Tibial nerve (tissue), 4 donors: ENCODE data around the gene PRICKLE2. TPM values are rescaled to one million over a fixed set of nuclear protein-coding genes. Genes with fewer than 3 reads are reported as not detected.

Experiments
- DNase-seq, 2 donors: peaks; one replicate each; pipeline ENCODE4 v3.0.0-alpha.2; 2019; ENCODE audit warnings: low spot score in 2 of 2
- H3K27ac ChIP-seq, 4 donors: fragments of 200-600 bp; sonication (generic) in 3 of 4; one replicate each; pipeline ENCODE4 v1.5.1; 2017 to 2019; ENCODE audit warnings: mild to moderate bottlenecking in 1 of 4
- H3K27me3 ChIP-seq, 2 donors: fragments of 200-600 bp; sonication (generic) in 1 of 2; one replicate each; pipeline versions ENCODE4 v1.5.1 to v1.6.0; 2017 to 2019
- H3K36me3 ChIP-seq, 3 donors: fragments of 200-600 bp; sonication (generic); one replicate each; pipeline ENCODE4 v1.5.1; 2018 to 2019
- H3K4me1 ChIP-seq, 4 donors: fragments of 200-600 bp; sonication (generic) in 3 of 4; one replicate each; pipeline ENCODE4 v1.5.1; 2017 to 2019
- H3K4me3 ChIP-seq, 4 donors: fragments of 200-600 bp; sonication (generic) in 3 of 4; one replicate each; pipeline ENCODE4 v1.5.1; 2017 to 2019; ENCODE audit warnings: mild to moderate bottlenecking in 1 of 4, moderate library complexity in 1 of 4
- H3K9me3 ChIP-seq, 4 donors: fragments of 200-600 bp; sonication (generic) in 3 of 4; one replicate each; pipeline ENCODE4 v1.5.1; 2017 to 2019
- EP300 ChIP-seq, 2 donors: sonication (generic); formaldehyde crosslinking; IDR thresholded peaks; one replicate each; pipeline ENCODE4 v1.6.1; 2017; ENCODE audit warnings: antibody characterized with exemption in 2 of 2, mild to moderate bottlenecking in 1 of 2
- POLR2A ChIP-seq, 2 donors: fragments of 450-650 bp; IDR thresholded peaks; one replicate each; pipeline ENCODE4 v1.6.1; 2017; ENCODE audit warnings: antibody characterized with exemption in 2 of 2, mild to moderate bottlenecking in 2 of 2, moderate library complexity in 2 of 2
- WGBS, 2 donors: methylation state at CpG; one replicate each; pipeline ENCODE4 v1.1.5; 2018; 5-methylcytosine and 5-hydroxymethylcytosine counted together
- total RNA-seq, 4 donors: library from RNA; depleted of rRNA; stranded (reverse); fragments of >200 nt; gene quantifications; one replicate each; pipeline ENCODE4 v1.1.0, GENCODE V29; 2016
- TF ChIP-seq, protein P1 (sequence below), 5 experiments: fragments of 200-600 bp in 3 of 5; fragments of 450-650 bp in 2 of 5; sonication (generic) in 3 of 5; IDR thresholded peaks; one replicate each; pipeline ENCODE4 v1.5.1; 2016 to 2019; ENCODE audit warnings: antibody characterized with exemption in 5 of 5, mild to moderate bottlenecking in 3 of 5, moderate library complexity in 2 of 5

Gene PRICKLE2, protein sequence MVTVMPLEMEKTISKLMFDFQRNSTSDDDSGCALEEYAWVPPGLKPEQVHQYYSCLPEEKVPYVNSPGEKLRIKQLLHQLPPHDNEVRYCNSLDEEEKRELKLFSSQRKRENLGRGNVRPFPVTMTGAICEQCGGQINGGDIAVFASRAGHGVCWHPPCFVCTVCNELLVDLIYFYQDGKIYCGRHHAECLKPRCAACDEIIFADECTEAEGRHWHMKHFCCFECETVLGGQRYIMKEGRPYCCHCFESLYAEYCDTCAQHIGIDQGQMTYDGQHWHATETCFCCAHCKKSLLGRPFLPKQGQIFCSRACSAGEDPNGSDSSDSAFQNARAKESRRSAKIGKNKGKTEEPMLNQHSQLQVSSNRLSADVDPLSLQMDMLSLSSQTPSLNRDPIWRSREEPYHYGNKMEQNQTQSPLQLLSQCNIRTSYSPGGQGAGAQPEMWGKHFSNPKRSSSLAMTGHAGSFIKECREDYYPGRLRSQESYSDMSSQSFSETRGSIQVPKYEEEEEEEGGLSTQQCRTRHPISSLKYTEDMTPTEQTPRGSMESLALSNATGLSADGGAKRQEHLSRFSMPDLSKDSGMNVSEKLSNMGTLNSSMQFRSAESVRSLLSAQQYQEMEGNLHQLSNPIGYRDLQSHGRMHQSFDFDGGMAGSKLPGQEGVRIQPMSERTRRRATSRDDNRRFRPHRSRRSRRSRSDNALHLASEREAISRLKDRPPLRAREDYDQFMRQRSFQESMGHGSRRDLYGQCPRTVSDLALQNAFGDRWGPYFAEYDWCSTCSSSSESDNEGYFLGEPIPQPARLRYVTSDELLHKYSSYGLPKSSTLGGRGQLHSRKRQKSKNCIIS
- 10 to 100 TPM; 24.5 to 39.1 (median 35.2) TPM for total RNA-seq

DNA sequence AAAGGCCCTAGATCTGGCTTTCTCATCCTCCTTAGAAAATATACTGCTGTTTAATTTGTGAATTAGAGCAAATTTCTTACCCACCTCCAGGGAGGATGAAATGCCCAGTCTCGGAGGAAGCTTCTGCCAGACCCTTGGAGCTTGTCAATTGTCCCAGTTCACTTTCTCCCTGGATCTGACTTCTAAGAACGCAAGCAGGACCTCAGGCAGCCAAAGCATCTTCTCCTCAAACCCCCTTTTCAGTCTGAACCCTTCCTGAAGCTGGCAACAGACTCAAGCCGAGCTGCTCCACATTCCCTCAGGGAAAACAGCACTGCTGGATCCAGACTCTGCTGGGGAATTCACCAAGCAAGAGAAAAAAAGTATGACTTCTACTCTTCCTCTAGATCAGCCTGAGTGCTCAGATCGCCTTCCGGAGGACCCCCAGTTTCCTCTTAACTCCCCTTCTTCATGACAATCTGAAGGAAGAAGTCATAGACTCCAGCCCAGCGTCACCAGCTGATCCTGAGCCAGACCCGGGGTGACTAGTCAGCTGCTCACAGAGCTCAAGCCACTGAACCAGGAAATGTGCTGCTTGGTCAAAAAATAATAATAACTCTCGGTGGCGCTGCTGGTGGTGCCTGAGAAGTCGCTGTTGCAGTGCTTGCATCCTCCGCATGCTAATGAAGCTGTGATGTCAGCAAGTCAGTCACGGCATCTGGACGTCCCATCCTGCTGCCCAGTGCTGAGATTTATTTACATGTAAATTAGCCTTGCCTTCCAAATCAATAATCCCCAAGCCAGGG lies at the start of gene PRICKLE2:
Gene PRICKLE2, minus strand, starts transcription at position 641 of the 785 bp plus-strand sequence. CDS start 26,539 bp downstream, outside the sequence.
- H3K27ac ChIP-seq = peak within 1 kb of the TSS; percentile 69 to 95 (median 87)
- H3K9me3 ChIP-seq = no peaks in the 10 kb centered on the region
- peak; percentile 71 to 78 for DNase-seq
- no peaks in the 10 kb centered on the region for H3K36me3 ChIP-seq
- H3K4me3 ChIP-seq = peak within 1 kb of the TSS; percentile 27 to 49 (median 32)
- H3K27me3 ChIP-seq = no peaks in the 10 kb centered on the region
- peaks cover 0 to 67% (median 25%) of the 10 kb centered on the region in 4 donors for H3K4me1 ChIP-seq
- TF ChIP-seq, protein P1, sequence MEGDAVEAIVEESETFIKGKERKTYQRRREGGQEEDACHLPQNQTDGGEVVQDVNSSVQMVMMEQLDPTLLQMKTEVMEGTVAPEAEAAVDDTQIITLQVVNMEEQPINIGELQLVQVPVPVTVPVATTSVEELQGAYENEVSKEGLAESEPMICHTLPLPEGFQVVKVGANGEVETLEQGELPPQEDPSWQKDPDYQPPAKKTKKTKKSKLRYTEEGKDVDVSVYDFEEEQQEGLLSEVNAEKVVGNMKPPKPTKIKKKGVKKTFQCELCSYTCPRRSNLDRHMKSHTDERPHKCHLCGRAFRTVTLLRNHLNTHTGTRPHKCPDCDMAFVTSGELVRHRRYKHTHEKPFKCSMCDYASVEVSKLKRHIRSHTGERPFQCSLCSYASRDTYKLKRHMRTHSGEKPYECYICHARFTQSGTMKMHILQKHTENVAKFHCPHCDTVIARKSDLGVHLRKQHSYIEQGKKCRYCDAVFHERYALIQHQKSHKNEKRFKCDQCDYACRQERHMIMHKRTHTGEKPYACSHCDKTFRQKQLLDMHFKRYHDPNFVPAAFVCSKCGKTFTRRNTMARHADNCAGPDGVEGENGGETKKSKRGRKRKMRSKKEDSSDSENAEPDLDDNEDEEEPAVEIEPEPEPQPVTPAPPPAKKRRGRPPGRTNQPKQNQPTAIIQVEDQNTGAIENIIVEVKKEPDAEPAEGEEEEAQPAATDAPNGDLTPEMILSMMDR (IDR thresholded peaks at IDR 0.05) = peak in 4 of 5 experiments; percentile 28 to 62 (median 38)
- TF ChIP-seq EP300 (IDR thresholded peaks at IDR 0.05) = peak in 1 of 2 donors; percentile 88
- TF ChIP-seq POLR2A (IDR thresholded peaks at IDR 0.05) = peak; percentile 35 to 57
- 11 to 14% methylated on average over 9 to 13 of the region's 13 CpGs for WGBS, 2 donors

DNA sequence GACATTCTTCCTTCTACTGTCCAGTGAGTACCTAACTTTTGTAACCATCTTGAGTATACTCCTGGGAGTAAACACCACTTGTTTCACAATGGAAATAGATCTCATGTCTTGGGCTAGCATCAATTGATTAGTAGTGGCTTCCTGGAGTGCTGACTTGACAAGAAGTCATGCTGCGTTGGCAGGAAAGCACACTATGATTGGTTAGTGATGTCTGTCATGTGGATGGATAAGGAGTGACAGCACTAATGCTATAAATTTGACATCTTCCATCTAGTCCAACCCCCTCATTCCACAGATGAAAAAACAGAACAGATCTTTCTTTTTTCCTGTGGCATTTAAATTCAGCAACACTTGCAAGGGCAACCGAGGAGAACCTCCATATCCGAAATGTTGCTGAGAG lies 47.6 kb upstream of the PRICKLE2 start:
- TF ChIP-seq, protein P1 (IDR thresholded peaks at IDR 0.05) = no peak
- TF ChIP-seq POLR2A (IDR thresholded peaks at IDR 0.05) = no peak
- no peak for TF ChIP-seq EP300 (IDR thresholded peaks at IDR 0.05)
- no peaks in the 10 kb centered on the region for H3K9me3 ChIP-seq
- no peaks in the 10 kb centered on the region for H3K36me3 ChIP-seq
- no peak overlapping the region for H3K4me3 ChIP-seq
- peaks cover 0 to 8% (median 2%) of the 10 kb centered on the region in 4 donors for H3K4me1 ChIP-seq
- no peak for DNase-seq
- H3K27me3 ChIP-seq = no peaks in the 10 kb centered on the region
- no peak overlapping the region for H3K27ac ChIP-seq
- 55 to 64% methylated on average over 3 of the region's 3 CpGs for WGBS, 2 donors

DNA sequence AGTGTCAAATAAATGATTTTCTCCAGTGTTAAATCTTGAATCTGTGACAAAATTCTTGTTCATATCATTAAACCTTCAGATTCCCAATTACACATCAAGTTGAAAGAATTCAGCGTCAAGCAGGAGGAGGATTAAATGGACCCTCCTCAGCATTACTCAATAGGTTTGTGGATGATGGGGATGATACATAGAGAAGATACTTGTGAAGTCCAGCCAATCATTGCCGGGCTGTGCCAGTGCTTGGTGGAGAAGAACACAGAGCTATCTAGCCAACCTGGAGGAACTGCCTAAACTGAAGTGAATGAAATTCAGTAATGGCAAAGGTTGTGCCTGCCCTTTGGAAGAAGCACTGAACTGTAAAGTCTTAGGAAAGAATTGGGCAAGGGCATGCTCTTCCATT lies 47.0 kb upstream of the PRICKLE2 start:
- Histone ChIP-seq H3K36me3 (no peaks in the 10 kb centered on the region), H3K4me1 (peaks cover 0 to 10% (median 2%) of the 10 kb centered on the region in 4 donors), H3K27me3 (no peaks in the 10 kb centered on the region), H3K4me3 (no peak overlapping the region), H3K9me3 (no peaks in the 10 kb centered on the region), H3K27ac (no peak overlapping the region)
- TF ChIP-seq EP300 (IDR thresholded peaks at IDR 0.05) (no peak), POLR2A (IDR thresholded peaks at IDR 0.05) (no peak)
- TF ChIP-seq, protein P1 (IDR thresholded peaks at IDR 0.05) = no peak
- no peak for DNase-seq
- 96% methylated on average over 2 of the region's 2 CpGs for WGBS, 2 donors

DNA sequence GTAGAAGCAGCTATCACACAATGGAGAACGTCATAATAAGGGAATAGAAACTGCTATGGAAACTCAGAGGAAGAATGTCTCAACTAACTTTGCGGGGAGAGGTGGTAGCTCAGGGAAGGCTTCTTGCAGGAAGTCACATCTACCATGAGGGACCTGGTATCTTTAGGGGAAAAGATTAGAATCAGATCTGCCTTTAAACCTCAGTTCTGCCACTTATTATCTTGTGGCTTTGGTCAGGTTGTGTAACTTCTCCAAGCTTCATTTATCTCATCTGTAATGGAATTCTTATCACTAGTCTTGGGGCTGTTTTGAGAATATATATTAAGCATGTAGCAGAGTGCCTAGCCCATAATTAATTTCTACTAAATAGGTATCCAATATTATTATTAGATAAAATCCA lies 46.4 kb upstream of the PRICKLE2 start:
- TF ChIP-seq EP300 (IDR thresholded peaks at IDR 0.05) (no peak), POLR2A (IDR thresholded peaks at IDR 0.05) (no peak)
- TF ChIP-seq, protein P1 (IDR thresholded peaks at IDR 0.05) = no peak
- Histone ChIP-seq H3K4me1 (peaks cover 0 to 16% (median 2%) of the 10 kb centered on the region in 4 donors), H3K9me3 (no peaks in the 10 kb centered on the region), H3K27me3 (no peaks in the 10 kb centered on the region), H3K27ac (no peak overlapping the region), H3K36me3 (no peaks in the 10 kb centered on the region), H3K4me3 (no peak overlapping the region)
- no peak for DNase-seq
- 83 to 96% methylated on average over 2 of the region's 2 CpGs for WGBS, 2 donors
